Ascending aorta (tissue), 2 donors: ENCODE data around the gene CLBA1. TPM values are rescaled to one million over a fixed set of nuclear protein-coding genes. Genes with fewer than 3 reads are reported as not detected.

ENCODE experiments used
- DNase-seq, 2 donors: peaks; one replicate each; pipeline ENCODE4 v3.0.0-alpha.2; 2019; ENCODE audit warnings: low spot score in 2 of 2
- H3K27ac ChIP-seq, 2 donors: fragments of 200-600 bp; sonication (generic); one replicate each; pipeline ENCODE4 v1.5.1; 2016 to 2017; ENCODE audit warnings: mild to moderate bottlenecking in 1 of 2
- H3K27me3 ChIP-seq: fragments of 200-600 bp; sonication (generic); one replicate; pipeline ENCODE4 v1.5.1; 2017
- H3K36me3 ChIP-seq, 2 donors: fragments of 200-600 bp; sonication (generic); one replicate each; pipeline ENCODE4 v1.5.1; 2016
- H3K4me1 ChIP-seq, 2 donors: fragments of 200-600 bp; sonication (generic); one replicate each; pipeline ENCODE4 v1.5.1; 2016 to 2017; ENCODE audit warnings: mild to moderate bottlenecking in 1 of 2
- H3K4me3 ChIP-seq, 2 donors: fragments of 200-600 bp; sonication (generic); one replicate each; pipeline ENCODE4 v1.5.1; 2016 to 2017; ENCODE audit warnings: mild to moderate bottlenecking in 1 of 2
- H3K9me3 ChIP-seq, 2 donors: fragments of 200-600 bp; sonication (generic); one replicate each; pipeline ENCODE4 v1.5.1; 2016
- intact Hi-C: fragments of 100-400 bp; cut with DNase I; formaldehyde crosslinking; loops from one replicate; pipeline ENCODE4 v1.15.1; 2023
- total RNA-seq: library from RNA; depleted of rRNA; stranded (reverse); fragments of >200 nt; gene quantifications from one replicate; pipeline ENCODE4 v1.1.0, GENCODE V29; 2016
- TF ChIP-seq, protein P1 (sequence below), 3 experiments: fragments of 200-600 bp in 2 of 3; fragments of 450-650 bp in 1 of 3; sonication (generic) in 2 of 3; IDR thresholded peaks; one replicate each; pipeline ENCODE4 v1.5.1; 2016 to 2019; ENCODE audit warnings: antibody characterized with exemption in 3 of 3, mild to moderate bottlenecking in 1 of 3, moderate library complexity in 1 of 3

Gene CLBA1
- total RNA-seq, 1 donor from 2014 or later: 18.1 TPM

DNA sequence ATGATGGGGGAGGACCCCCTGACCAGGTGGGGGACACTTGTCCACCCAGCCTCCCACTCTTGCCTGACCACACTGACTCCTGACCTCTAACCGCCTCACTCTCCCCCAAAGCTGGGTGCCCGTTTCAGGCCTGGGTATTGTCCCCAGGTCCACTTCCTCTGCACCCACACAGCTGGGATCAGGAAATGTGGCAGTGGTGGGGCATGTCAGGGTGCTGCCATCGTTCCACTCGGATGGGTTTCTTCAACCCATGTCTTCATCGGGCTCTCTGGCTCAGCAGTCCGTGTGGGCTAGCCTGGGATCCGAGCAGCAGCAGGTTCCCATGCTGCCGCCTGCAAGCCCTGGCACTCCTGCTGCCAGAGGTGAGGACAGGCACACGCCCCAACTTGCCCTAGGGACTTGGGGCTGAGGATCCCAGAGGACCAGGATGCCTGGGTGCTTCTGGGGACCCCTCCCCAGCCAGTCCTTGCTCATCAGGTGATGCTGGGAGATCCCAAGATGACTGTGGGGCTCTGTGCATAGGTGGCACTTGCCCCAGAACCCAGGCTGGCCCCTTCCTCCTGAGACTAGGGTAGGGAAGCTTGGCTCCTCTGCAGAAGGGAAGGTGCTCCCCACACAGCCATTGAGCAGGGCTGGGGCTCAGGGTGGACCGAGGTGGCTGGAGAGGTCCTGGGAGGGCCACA lies 2.9 kb upstream of the CLBA1 start:
- TF ChIP-seq, protein P1, sequence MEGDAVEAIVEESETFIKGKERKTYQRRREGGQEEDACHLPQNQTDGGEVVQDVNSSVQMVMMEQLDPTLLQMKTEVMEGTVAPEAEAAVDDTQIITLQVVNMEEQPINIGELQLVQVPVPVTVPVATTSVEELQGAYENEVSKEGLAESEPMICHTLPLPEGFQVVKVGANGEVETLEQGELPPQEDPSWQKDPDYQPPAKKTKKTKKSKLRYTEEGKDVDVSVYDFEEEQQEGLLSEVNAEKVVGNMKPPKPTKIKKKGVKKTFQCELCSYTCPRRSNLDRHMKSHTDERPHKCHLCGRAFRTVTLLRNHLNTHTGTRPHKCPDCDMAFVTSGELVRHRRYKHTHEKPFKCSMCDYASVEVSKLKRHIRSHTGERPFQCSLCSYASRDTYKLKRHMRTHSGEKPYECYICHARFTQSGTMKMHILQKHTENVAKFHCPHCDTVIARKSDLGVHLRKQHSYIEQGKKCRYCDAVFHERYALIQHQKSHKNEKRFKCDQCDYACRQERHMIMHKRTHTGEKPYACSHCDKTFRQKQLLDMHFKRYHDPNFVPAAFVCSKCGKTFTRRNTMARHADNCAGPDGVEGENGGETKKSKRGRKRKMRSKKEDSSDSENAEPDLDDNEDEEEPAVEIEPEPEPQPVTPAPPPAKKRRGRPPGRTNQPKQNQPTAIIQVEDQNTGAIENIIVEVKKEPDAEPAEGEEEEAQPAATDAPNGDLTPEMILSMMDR (IDR thresholded peaks at IDR 0.05): no peak
- intact Hi-C loops: no loop called here
- Histone ChIP-seq H3K9me3 (no peaks in the 10 kb centered on the region), H3K4me1 (peaks cover 15 to 17% of the 10 kb centered on the region in 2 donors), H3K36me3 (no peaks in the 10 kb centered on the region), H3K27ac (no peak overlapping the region), H3K27me3 (no peaks in the 10 kb centered on the region), H3K4me3 (no peak overlapping the region)
- DNase-seq: no peak

DNA sequence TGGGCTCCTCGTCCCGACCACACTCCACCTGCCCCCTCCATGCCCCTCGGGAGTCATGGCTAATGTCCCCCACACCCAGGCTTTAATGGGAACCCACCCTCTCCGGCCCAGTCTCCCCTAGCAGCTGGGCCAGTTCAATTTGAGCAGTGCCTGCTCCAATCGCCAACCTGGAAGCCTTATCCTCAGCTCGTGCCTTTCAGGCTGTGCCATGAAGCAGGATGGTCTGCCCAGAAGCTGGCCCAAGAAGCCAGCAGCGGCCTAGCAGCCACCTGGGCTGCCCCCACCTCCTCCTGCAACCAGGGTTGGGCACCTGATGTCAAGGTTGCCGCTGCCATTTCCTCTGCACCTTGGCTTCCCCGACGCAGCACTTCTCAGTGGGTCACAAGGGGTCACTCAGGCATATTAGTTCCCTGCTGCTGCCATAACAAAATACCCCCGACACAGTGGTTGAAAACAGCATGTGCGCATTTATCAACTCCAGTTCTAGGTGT lies 2.3 kb upstream of the CLBA1 start:
- Histone ChIP-seq H3K27me3 (no peaks in the 10 kb centered on the region), H3K27ac (no peak overlapping the region), H3K4me1 (peaks cover 12 to 15% of the 10 kb centered on the region in 2 donors)

GRCh38 chr14:104984056-104984894 lies 1.3 kb upstream of the CLBA1 start:
- Histone ChIP-seq H3K27me3 (no peaks in the 10 kb centered on the region), H3K27ac (peak overlapping the region; percentile 62 to 79), H3K36me3 (peaks cover 0 to 2% of the 10 kb centered on the region in 2 donors), H3K4me3 (no peak overlapping the region), H3K4me1 (peaks cover 9 to 12% of the 10 kb centered on the region in 2 donors), H3K9me3 (no peaks in the 10 kb centered on the region)
- TF ChIP-seq, protein P1 (IDR thresholded peaks at IDR 0.05): no peak
- DNase-seq: no peak
- intact Hi-C loops: loop anchor here (2.0 kb wide), 1 partner anchor 51 kb away; no protein-coding TSS in a partner anchor

More for the DNA sequence above, 2.3 kb upstream of the CLBA1 start:
- no peaks in the 10 kb centered on the region for H3K36me3 ChIP-seq
- no peak overlapping the region for H3K4me3 ChIP-seq
- intact Hi-C loops: no loop called here
- no peak for DNase-seq
- TF ChIP-seq, protein P1 (IDR thresholded peaks at IDR 0.05): no peak
- no peaks in the 10 kb centered on the region for H3K9me3 ChIP-seq

GRCh38 chr14:104986487-104987164 lies 1.0 kb downstream of the CLBA1 start:
- intact Hi-C loops: no loop called here
- H3K9me3 ChIP-seq: no peaks in the 10 kb centered on the region
- H3K27me3 ChIP-seq: no peaks in the 10 kb centered on the region
- H3K4me1 ChIP-seq: peaks cover 9 to 12% of the 10 kb centered on the region in 2 donors
- TF ChIP-seq, protein P1 (IDR thresholded peaks at IDR 0.05): no peak
- DNase-seq: no peak
- peaks cover 0 to 8% of the 10 kb centered on the region in 2 donors for H3K36me3 ChIP-seq
- peak overlapping the region; percentile 85 to 98 for H3K4me3 ChIP-seq
- no peak overlapping the region for H3K27ac ChIP-seq

DNA sequence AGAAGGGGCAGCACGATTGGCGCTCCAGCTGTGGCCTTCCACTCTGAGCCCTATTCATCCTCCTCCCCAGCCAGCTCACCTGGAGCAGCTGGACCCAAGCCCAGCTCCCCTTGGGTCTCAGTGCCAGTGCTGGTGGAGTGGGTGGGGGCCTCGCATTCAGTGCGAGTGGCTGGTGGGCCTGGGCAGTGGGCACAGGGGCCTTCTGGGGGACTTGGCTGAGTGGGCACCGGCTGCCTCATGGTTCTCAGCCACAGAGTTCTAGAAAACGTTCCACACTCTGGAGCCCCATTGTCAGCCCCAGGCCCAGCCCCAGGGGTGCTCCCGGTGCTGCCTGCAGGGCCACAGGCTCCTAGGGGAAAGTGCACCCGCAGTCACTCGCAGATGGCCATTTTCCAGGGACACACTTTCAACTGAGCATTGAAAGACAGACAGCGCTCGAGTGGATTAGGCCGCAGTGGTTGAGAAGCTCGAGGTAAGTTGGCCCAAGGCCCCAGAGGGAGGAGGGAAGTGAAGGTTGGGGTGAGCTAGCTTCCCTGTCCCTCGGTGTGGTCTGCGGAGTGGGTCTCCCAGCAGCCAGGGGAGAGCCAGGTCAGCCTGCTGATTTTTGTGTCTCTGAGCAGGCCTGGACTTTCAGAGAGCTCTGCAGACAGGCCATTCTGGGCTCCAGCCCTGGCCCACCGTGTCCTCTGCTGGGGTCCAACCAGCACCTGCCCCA lies 3.8 kb downstream of the CLBA1 start:
- no peaks in the 10 kb centered on the region for H3K27me3 ChIP-seq
- H3K9me3 ChIP-seq: no peaks in the 10 kb centered on the region
- no peak overlapping the region for H3K4me3 ChIP-seq
- peaks cover 8 to 9% of the 10 kb centered on the region in 2 donors for H3K36me3 ChIP-seq
- no peak for DNase-seq
- no peak overlapping the region for H3K27ac ChIP-seq
- TF ChIP-seq, protein P1 (IDR thresholded peaks at IDR 0.05): no peak
- intact Hi-C loops: no loop called here
- H3K4me1 ChIP-seq: peaks cover 9 to 12% of the 10 kb centered on the region in 2 donors
